Measurements from ENCODE around the gene EVL. TPM values are rescaled to one million over a fixed set of nuclear protein-coding genes. Genes with fewer than 3 reads are reported as not detected.
"Not testable (repeated sequence)": the region's sequence is repeated elsewhere in the genome, so short reads cannot be mapped to it uniquely, and the experiment has no call there.

The EVL gene, protein sequence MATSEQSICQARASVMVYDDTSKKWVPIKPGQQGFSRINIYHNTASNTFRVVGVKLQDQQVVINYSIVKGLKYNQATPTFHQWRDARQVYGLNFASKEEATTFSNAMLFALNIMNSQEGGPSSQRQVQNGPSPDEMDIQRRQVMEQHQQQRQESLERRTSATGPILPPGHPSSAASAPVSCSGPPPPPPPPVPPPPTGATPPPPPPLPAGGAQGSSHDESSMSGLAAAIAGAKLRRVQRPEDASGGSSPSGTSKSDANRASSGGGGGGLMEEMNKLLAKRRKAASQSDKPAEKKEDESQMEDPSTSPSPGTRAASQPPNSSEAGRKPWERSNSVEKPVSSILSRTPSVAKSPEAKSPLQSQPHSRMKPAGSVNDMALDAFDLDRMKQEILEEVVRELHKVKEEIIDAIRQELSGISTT
- polyA plus RNA-seq (ENCODE audit: insufficient read length in 4 of 4): 100 to 1,000 TPM; 105 to 187 (median 153) TPM

- DNase-seq (ENCODE audit: low read depth in 4 of 4, low spot score in 2 of 4): no peak
Measured at GRCh38 chr14:100065111-100065871, at the start of gene EVL. Gene EVL, plus strand, starts transcription at chr14:100065422. Its CDS starts 79 bp downstream, at chr14:100065501.

GRCh38 chr14:100017553-100017952 lies 47.7 kb upstream of the EVL start:
- DNase-seq (ENCODE audit: low read depth in 4 of 4, low spot score in 2 of 4): no peak

- no peak for DNase-seq (ENCODE audit: low read depth in 4 of 4, low spot score in 2 of 4)
Measured at GRCh38 chr14:100018054-100018453, 47.2 kb upstream of the EVL start.

DNA sequence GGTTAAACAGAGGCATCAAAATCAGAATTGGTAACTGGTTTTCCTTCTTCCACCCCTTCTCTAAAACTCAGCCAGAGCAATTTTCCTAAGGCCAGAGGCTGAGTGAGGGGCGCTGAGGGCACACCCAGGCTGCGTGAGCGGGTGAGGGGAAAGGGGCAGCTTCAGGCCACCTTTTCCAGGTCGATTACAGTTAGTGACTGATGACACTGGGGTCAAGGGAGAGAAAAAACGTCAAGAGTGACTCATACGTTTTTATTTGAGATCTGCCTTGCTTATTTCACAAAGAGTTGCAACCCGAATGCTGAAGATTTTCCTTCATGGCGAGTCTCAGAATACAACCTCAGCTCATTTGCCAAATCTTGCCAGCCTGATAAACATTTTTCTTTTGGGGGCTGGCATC lies 46.7 kb upstream of the EVL start:
- no peak for DNase-seq (ENCODE audit: low read depth in 4 of 4, low spot score in 2 of 4)

- peak in 1 of 4 donors; percentile 29 for DNase-seq (ENCODE audit: low read depth in 4 of 4, low spot score in 2 of 4)
Measured at GRCh38 chr14:100019156-100019744, 46.0 kb upstream of the EVL start.

DNA sequence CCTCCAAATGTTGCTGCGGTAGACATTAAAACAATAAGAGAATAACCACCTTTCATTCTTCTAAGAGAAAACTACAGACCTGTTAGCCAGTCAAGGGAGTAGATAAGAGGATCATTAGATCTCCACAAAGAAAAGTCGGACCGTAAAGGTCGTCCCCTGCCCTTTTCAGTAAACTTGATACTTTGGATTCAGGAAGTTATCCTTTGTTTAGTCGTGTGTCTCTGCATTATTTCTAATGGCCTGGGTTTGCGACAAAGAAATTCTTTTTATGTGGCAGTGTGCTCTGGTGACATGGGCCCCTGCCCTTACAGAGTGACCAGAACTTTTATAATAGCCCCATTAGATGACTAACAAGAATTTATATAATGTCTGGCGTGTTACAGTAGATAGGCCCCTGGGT lies 44.6 kb upstream of the EVL start:
- DNase-seq (ENCODE audit: low read depth in 4 of 4, low spot score in 2 of 4): no peak

DNA sequence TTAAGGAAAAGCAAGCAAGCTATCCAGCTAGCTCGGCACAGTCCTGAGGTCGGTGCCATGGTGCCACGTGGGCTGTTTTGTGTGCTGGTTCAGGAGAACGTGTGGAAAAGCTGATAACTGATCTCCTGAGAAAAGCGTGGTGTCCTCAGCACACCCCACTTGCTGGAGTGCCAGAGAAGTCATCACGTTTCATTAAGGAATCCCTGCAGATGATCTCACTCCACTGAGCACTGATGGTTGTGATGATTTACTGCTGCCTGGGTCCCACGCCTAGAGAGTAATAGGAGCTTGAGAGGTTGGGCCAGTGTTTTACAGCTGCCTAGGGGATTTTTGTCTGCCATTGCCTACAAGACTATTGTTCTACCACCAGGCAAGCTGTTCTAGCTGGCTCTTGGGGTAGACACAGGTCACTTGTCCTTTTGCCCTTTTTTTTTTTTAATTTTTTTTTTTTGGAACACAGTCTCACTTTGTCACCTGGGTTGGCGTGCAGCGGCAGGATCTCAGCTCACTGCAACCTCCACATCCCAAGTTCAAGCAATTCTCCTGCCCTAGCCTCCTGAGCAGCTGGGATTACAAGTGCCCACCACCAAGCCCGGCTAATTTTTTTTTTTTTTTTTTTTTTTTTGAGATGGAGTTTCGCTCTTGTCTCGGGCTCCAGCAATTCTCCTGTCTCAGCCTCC lies 42.3 kb upstream of the EVL start:
- DNase-seq (ENCODE audit: low read depth in 4 of 4, low spot score in 2 of 4): peak in 3 of 4 donors; percentile 28 to 53 (median 46)

GRCh38 chr14:100025111-100025510 lies 40.1 kb upstream of the EVL start:
- no peak for DNase-seq (ENCODE audit: low read depth in 4 of 4, low spot score in 2 of 4)

GRCh38 chr14:100027771-100028490 lies 37.3 kb upstream of the EVL start:
- DNase-seq (ENCODE audit: low read depth in 4 of 4, low spot score in 2 of 4): no peak

- DNase-seq (ENCODE audit: low read depth in 4 of 4, low spot score in 2 of 4): no peak
Measured at GRCh38 chr14:100028990-100029677, 36.1 kb upstream of the EVL start.

DNA sequence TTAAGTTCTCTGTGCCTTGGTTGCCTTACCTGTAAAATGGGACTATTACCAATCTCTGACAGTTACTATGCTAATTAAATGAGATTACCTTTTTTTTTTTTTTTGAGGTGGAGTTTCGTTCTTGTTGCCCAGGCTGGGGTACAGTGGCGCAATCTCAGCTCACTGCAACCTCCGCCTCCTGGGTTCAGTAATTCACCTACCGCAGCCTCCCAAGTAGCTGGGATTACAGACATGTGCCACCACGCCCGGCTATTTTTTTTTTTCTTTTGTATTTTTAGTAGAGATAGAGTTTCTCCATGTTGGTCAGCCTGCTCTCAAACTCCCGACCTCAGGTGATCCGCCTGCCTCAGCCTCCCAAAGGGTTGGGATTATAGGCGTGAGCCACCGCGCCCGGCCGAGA lies 35.2 kb upstream of the EVL start:
- DNase-seq (ENCODE audit: low read depth in 4 of 4, low spot score in 2 of 4): not testable (repeated sequence)

GRCh38 chr14:100030452-100031153 lies 34.6 kb upstream of the EVL start:
- no peak for DNase-seq (ENCODE audit: low read depth in 4 of 4, low spot score in 2 of 4)

GRCh38 chr14:100031506-100032281 lies 33.5 kb upstream of the EVL start:
- DNase-seq (ENCODE audit: low read depth in 4 of 4, low spot score in 2 of 4): no peak

DNA sequence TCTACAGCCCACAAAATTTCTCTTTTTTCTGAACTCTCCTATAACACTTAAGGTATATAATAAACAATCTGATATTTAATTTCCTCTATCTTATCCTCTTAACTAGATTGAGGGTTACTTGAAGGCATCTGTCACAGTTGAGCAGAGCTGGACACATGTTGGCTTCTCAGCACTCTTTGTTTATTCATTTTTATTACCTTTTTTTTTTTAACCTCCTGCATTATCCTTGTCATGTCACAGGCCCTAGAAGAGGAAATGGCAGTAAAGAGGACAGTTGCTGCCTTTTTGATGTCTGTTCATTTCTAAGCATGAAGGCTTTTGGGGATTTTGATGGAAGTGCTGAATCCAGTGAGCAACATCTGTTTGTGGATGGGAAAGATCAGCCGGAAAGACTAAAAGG lies 32.5 kb upstream of the EVL start:
- no peak for DNase-seq (ENCODE audit: low read depth in 4 of 4, low spot score in 2 of 4)

DNA sequence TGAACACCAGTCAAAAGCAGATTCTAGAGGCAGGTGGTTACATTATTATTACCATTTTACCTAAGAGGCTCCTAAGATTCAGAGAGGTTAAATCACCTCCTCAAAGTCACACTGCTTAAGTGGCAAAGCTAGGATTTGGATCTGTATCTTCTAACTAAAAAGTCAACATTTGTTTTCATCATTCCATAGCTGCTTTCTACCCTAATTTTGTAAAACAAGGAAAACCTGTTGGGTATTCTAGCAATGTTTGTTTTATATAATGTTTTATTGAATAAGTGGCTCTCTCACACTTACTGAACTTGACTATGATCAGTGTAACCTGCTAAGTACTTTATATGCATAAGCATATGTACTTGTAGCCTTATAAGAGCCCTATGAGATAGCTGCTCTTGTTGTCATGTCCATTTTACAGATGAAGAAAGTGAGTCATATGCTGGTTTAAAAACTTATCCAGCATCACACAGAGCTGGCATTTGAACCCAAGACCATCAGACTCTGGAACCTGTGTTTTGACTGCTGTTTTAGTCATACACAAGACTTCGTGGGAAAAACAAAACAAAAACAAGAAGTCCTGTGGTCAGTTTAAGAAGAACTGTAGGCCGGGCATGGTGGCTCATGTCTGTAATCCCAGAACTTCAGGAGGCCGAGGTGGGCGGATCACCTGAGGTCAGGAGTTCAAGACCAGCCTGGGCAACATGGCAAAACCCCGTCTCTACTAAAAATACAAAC lies 31.7 kb upstream of the EVL start:
- DNase-seq (ENCODE audit: low read depth in 4 of 4, low spot score in 2 of 4): no peak

- no peak for DNase-seq (ENCODE audit: low read depth in 4 of 4, low spot score in 2 of 4)
Measured at GRCh38 chr14:100034468-100034867, 30.8 kb upstream of the EVL start.

GRCh38 chr14:100034961-100035500 lies 30.2 kb upstream of the EVL start:
- DNase-seq (ENCODE audit: low read depth in 4 of 4, low spot score in 2 of 4): no peak

All from left renal cortex interstitium (tissue), 4 donors.